Measurements from ENCODE around the gene ECHS1.

Gene ECHS1

DNA sequence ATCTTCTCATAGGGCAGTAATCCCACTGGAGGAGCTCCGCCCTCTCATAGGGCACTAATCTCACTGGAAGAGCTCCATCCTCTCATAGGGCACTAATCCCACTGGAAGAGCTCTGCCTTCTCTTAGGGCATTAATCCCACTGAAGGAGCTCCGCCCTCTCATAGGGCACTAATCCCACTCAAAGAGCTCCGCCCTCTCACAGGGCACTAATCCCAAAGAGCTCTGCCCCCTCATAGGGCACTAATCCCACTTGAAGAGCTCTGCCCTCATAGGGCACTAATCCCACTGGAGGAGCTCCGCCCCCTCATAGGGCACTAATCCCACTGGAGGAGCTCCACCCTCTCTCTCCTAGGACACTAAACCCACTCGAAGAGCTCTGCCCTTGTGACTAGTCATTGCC is 11.9 kb downstream of the ECHS1 start (continued):
- no peak for TF ChIP-seq ZNF473 (tag by site-specific recombination; IDR thresholded peaks at IDR 0.05)

DNA sequence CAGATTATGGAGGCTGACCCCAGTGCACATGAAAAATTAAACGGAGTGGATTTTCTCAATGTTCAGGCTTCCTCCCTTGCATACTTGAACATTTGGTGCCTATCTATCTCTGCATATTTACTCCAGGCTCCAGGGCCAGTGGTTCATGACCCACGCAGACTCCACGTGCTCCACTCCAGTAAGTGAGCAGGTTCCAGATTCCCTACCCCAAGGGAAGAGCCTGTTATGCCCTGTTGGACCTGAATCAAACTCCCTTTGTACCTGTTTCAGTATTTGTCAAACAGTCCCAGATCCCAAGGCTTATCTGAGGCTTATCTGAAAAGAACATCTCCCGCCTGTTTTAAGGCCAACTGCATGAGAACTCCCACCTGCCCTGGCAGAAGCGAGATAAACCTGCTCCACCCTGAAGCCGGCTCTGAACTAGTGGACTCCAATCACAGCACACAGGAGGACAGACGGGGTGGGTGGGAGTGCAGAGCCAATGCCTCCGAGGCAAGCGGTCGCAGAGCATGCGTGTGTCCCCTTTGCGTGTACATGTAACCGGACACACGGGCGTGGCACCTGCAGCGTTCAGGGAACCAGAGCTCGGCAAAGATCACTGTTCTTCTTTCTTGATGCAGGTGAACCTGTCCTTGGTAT is 13.1 kb downstream of the ECHS1 start:
- CTCF ChIA-PET = interaction anchor here (1.0 to 4.2 kb wide), 2 partner anchors 12 to 30 kb away, joined by 3 to 27 read pairs; no protein-coding TSS in a partner anchor
- H3K9me3 ChIP-seq (ENCODE audit: control insufficient read depth, insufficient read depth, low read depth, low read length) = no peaks in the 10 kb centered on the region
- no peak overlapping the region for H3K27ac ChIP-seq (ENCODE audit: extremely low read depth, low read depth, low read length)
- POLR2A ChIA-PET = interaction anchor here (1.2 to 1.4 kb wide), 2 partner anchors 9 to 13 kb away, joined by 4 to 6 read pairs; partner anchors contain the start of gene ECHS1
- H3K4me1 ChIP-seq (ENCODE audit: control insufficient read depth, insufficient read depth, low read length) = peaks cover 4% of the 10 kb centered on the region; the same call in 1 of the 2 replicates
- peaks cover 0 to 28% of the 10 kb centered on the region in 2 experiments; a peak in 2 of 3 replicates for H3K36me3 ChIP-seq (ENCODE audit: control insufficient read depth in 2 of 2, insufficient read depth in 1 of 2, low read length in 2 of 2)
- TF ChIP-seq ZNF10 (tag by site-specific recombination; IDR thresholded peaks at IDR 0.05) = no peak
- TF ChIP-seq, protein P1, sequence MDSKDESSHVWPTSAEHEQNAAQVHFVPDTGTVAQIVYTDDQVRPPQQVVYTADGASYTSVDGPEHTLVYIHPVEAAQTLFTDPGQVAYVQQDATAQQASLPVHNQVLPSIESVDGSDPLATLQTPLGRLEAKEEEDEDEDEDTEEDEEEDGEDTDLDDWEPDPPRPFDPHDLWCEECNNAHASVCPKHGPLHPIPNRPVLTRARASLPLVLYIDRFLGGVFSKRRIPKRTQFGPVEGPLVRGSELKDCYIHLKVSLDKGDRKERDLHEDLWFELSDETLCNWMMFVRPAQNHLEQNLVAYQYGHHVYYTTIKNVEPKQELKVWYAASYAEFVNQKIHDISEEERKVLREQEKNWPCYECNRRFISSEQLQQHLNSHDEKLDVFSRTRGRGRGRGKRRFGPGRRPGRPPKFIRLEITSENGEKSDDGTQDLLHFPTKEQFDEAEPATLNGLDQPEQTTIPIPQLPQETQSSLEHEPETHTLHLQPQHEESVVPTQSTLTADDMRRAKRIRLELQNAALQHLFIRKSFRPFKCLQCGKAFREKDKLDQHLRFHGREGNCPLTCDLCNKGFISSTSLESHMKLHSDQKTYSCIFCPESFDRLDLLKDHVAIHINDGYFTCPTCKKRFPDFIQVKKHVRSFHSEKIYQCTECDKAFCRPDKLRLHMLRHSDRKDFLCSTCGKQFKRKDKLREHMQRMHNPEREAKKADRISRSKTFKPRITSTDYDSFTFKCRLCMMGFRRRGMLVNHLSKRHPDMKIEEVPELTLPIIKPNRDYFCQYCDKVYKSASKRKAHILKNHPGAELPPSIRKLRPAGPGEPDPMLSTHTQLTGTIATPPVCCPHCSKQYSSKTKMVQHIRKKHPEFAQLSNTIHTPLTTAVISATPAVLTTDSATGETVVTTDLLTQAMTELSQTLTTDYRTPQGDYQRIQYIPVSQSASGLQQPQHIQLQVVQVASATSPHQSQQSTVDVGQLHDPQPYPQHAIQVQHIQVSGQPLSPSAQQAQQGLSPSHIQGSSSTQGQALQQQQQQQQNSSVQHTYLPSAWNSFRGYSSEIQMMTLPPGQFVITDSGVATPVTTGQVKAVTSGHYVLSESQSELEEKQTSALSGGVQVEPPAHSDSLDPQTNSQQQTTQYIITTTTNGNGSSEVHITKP (tag by site-specific recombination; IDR thresholded peaks at IDR 0.05) = no peak
- no peak for TF ChIP-seq ZSCAN23 (tag by site-specific recombination; IDR thresholded peaks at IDR 0.05)
- TF ChIP-seq ZNF621 (tag by site-specific recombination; IDR thresholded peaks at IDR 0.05) = no peak
- no peak for TF ChIP-seq ZNF394 (tag by site-specific recombination; IDR thresholded peaks at IDR 0.05; ENCODE audit: borderline replicate concordance)
- 0 out of 2 replicates have a peak, but pooled peaks have one; percentile 21 for TF ChIP-seq ZBTB17 (tag by site-specific recombination; IDR thresholded peaks at IDR 0.05)
- 0 out of 2 replicates have a peak, but pooled peaks have one; percentile 3 for TF ChIP-seq ZNF174 (tag by site-specific recombination; IDR thresholded peaks at IDR 0.05)
- no peak overlapping the region for H3K4me3 ChIP-seq (ENCODE audit: low read depth, low read length)

DNA sequence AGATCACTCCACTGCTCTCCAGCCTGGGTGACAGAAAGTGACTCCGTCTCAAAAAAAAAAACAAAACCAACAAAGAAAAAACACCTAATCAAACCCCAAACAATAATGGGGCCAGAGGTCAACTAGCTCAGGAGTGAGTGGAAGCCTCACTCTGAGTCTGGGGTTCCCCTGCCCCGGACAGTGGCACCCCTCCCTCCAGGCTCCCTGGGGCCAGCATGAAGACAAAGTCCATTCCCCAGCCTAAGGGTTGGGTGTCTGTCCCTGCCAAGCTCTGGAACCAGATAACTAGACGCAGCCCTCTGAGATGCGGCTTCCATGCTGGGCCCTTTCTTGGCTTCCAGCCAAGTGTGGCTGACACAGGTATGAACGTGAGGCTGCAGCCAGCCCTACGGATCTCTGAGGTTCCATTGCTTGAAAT is 13.6 kb downstream of the ECHS1 start:
- no peak overlapping the region for H3K4me3 ChIP-seq (ENCODE audit: low read depth, low read length)
- CTCF ChIA-PET = interaction anchor here (1.0 to 1.2 kb wide), 2 partner anchors 13 to 30 kb away, joined by 3 to 6 read pairs; no protein-coding TSS in a partner anchor
- peaks cover 4% of the 10 kb centered on the region; the same call in 1 of the 2 replicates for H3K4me1 ChIP-seq (ENCODE audit: control insufficient read depth, insufficient read depth, low read length)
- H3K36me3 ChIP-seq (ENCODE audit: control insufficient read depth in 2 of 2, insufficient read depth in 1 of 2, low read length in 2 of 2) = peaks cover 0 to 23% of the 10 kb centered on the region in 2 experiments; a peak in 2 of 3 replicates
- POLR2A ChIA-PET = interaction anchor here (1.4 kb wide), 1 partner anchor 13 kb away, joined by 6 read pairs; the partner anchor contains the start of gene ECHS1
- H3K27ac ChIP-seq (ENCODE audit: extremely low read depth, low read depth, low read length) = no peak overlapping the region
- no peaks in the 10 kb centered on the region for H3K9me3 ChIP-seq (ENCODE audit: control insufficient read depth, insufficient read depth, low read depth, low read length)
- TF ChIP-seq ZNF776 (tag by site-specific recombination; IDR thresholded peaks at IDR 0.05; ENCODE audit: borderline replicate concordance) (0 out of 2 replicates have a peak, but pooled peaks have one; percentile 66), ZNF677 (tag by site-specific recombination; IDR thresholded peaks at IDR 0.05) (0 out of 2 replicates have a peak, but pooled peaks have one; percentile 54), ZNF174 (tag by site-specific recombination; IDR thresholded peaks at IDR 0.05) (0 out of 2 replicates have a peak, but pooled peaks have one; percentile 12), ZBTB8A (tag by site-specific recombination; IDR thresholded peaks at IDR 0.05) (peak; percentile 18; the same call in 1 of the 2 replicates), ZIC2 (tag by site-specific recombination; IDR thresholded peaks at IDR 0.05) (peak; percentile 34), ZNF350 (tag by site-specific recombination; IDR thresholded peaks at IDR 0.05) (0 out of 2 replicates have a peak, but pooled peaks have one; percentile 51), ZBTB17 (tag by site-specific recombination; IDR thresholded peaks at IDR 0.05) (peak; percentile 57; the same call in 1 of the 2 replicates), ZNF544 (tag by site-specific recombination; IDR thresholded peaks at IDR 0.05) (peak; percentile 73; the same call in 1 of the 2 replicates), ZNF184 (tag by site-specific recombination; IDR thresholded peaks at IDR 0.05) (peak; percentile 68; the same call in 1 of the 2 replicates), ZNF112 (tag by site-specific recombination; IDR thresholded peaks at IDR 0.05) (0 out of 2 replicates have a peak, but pooled peaks have one; percentile 58)
- TF ChIP-seq, protein P2, sequence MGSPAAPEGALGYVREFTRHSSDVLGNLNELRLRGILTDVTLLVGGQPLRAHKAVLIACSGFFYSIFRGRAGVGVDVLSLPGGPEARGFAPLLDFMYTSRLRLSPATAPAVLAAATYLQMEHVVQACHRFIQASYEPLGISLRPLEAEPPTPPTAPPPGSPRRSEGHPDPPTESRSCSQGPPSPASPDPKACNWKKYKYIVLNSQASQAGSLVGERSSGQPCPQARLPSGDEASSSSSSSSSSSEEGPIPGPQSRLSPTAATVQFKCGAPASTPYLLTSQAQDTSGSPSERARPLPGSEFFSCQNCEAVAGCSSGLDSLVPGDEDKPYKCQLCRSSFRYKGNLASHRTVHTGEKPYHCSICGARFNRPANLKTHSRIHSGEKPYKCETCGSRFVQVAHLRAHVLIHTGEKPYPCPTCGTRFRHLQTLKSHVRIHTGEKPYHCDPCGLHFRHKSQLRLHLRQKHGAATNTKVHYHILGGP (tag by site-specific recombination; IDR thresholded peaks at IDR 0.05) = peak; percentile 43; the same call in 1 of the 2 replicates
- TF ChIP-seq, protein P3, sequence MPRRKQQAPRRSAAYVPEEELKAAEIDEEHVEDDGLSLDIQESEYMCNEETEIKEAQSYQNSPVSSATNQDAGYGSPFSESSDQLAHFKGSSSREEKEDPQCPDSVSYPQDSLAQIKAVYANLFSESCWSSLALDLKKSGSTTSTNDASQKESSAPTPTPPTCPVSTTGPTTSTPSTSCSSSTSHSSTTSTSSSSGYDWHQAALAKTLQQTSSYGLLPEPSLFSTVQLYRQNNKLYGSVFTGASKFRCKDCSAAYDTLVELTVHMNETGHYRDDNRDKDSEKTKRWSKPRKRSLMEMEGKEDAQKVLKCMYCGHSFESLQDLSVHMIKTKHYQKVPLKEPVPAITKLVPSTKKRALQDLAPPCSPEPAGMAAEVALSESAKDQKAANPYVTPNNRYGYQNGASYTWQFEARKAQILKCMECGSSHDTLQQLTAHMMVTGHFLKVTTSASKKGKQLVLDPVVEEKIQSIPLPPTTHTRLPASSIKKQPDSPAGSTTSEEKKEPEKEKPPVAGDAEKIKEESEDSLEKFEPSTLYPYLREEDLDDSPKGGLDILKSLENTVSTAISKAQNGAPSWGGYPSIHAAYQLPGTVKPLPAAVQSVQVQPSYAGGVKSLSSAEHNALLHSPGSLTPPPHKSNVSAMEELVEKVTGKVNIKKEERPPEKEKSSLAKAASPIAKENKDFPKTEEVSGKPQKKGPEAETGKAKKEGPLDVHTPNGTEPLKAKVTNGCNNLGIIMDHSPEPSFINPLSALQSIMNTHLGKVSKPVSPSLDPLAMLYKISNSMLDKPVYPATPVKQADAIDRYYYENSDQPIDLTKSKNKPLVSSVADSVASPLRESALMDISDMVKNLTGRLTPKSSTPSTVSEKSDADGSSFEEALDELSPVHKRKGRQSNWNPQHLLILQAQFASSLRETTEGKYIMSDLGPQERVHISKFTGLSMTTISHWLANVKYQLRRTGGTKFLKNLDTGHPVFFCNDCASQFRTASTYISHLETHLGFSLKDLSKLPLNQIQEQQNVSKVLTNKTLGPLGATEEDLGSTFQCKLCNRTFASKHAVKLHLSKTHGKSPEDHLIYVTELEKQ (tag by site-specific recombination; IDR thresholded peaks at IDR 0.05; ENCODE audit: borderline replicate concordance) = no peak
- TF ChIP-seq, protein P4, sequence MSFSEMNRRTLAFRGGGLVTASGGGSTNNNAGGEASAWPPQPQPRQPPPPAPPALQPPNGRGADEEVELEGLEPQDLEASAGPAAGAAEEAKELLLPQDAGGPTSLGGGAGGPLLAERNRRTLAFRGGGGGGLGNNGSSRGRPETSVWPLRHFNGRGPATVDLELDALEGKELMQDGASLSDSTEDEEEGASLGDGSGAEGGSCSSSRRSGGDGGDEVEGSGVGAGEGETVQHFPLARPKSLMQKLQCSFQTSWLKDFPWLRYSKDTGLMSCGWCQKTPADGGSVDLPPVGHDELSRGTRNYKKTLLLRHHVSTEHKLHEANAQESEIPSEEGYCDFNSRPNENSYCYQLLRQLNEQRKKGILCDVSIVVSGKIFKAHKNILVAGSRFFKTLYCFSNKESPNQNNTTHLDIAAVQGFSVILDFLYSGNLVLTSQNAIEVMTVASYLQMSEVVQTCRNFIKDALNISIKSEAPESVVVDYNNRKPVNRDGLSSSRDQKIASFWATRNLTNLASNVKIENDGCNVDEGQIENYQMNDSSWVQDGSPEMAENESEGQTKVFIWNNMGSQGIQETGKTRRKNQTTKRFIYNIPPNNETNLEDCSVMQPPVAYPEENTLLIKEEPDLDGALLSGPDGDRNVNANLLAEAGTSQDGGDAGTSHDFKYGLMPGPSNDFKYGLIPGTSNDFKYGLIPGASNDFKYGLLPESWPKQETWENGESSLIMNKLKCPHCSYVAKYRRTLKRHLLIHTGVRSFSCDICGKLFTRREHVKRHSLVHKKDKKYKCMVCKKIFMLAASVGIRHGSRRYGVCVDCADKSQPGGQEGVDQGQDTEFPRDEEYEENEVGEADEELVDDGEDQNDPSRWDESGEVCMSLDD (tag by site-specific recombination; IDR thresholded peaks at IDR 0.05) = 0 out of 2 replicates have a peak, but pooled peaks have one; percentile 21
